H9 (cell line): ENCODE measurements around the gene EFNB2. TPM values are rescaled to one million over a fixed set of nuclear protein-coding genes. Genes with fewer than 3 reads are reported as not detected.

ENCODE experiments used
- DNase-seq: peaks from one replicate; pipeline ENCODE4 v3.0.0-alpha.2; 2017
- H2AFZ ChIP-seq: one replicate; pipeline ENCODE4 v1.6.1; 2013; ENCODE audit warnings: mild to moderate bottlenecking, low read length, control low read depth, moderate library complexity
- H2AK5ac ChIP-seq: 2 replicates; pipeline ENCODE4 v1.6.1; 2013; ENCODE audit warnings: low read length, control low read depth, mixed read lengths; ENCODE audit not compliant: insufficient read length
- H2BK120ac ChIP-seq: one replicate; pipeline ENCODE4 v1.6.1; 2013; ENCODE audit warnings: low read depth, mild to moderate bottlenecking, low read length, control low read depth, inconsistent platforms; ENCODE audit not compliant: poor library complexity, severe bottlenecking
- H2BK12ac ChIP-seq: 2 replicates; pipeline ENCODE4 v1.6.1; 2013; ENCODE audit warnings: low read length, control low read depth, mixed read lengths, low read depth; ENCODE audit not compliant: insufficient read length
- H2BK15ac ChIP-seq: 2 replicates; pipeline ENCODE4 v1.6.1; 2013; ENCODE audit warnings: low read depth, low read length, control low read depth
- H2BK20ac ChIP-seq: one replicate; pipeline ENCODE4 v1.6.1; 2013; ENCODE audit warnings: low read depth, mild to moderate bottlenecking, low read length, control low read depth, inconsistent platforms; ENCODE audit not compliant: poor library complexity, severe bottlenecking
- H2BK5ac ChIP-seq: 2 replicates; pipeline ENCODE4 v1.6.1; 2013; ENCODE audit warnings: low read length, control low read depth, mixed read lengths; ENCODE audit not compliant: insufficient read length
- H3K14ac ChIP-seq: 2 replicates; pipeline ENCODE4 v1.6.1; 2013; ENCODE audit warnings: low read length, control low read depth; ENCODE audit not compliant: insufficient read depth
- H3K18ac ChIP-seq: 2 replicates; pipeline ENCODE4 v1.6.1; 2013; ENCODE audit warnings: low read depth, mild to moderate bottlenecking, mixed read lengths, low read length, control low read depth; ENCODE audit not compliant: insufficient read length
- H3K23ac ChIP-seq: 2 replicates; pipeline ENCODE4 v1.6.1; 2013; ENCODE audit warnings: low read length, control low read depth, mixed read lengths, low read depth; ENCODE audit not compliant: insufficient read length
- H3K23me2 ChIP-seq: 2 replicates; pipeline ENCODE4 v1.6.1; 2013; ENCODE audit warnings: low read depth, mild to moderate bottlenecking, mixed read lengths, low read length, control low read depth; ENCODE audit not compliant: insufficient read length, poor library complexity, severe bottlenecking
- H3K27ac ChIP-seq: 2 replicates; pipeline ENCODE4 v1.5.1; 2013; ENCODE audit warnings: low read length, control low read depth, mixed read lengths, low read depth; ENCODE audit not compliant: insufficient read length
- H3K27me3 ChIP-seq: 2 replicates; pipeline ENCODE4 v1.6.1; 2013; ENCODE audit warnings: low read length, control low read depth, inconsistent platforms; ENCODE audit not compliant: insufficient read depth
- H3K4ac ChIP-seq: 2 replicates; pipeline ENCODE4 v1.6.1; 2013; ENCODE audit warnings: low read depth, mild to moderate bottlenecking, control low read depth, inconsistent platforms, low read length, moderate library complexity
- H3K4me1 ChIP-seq: 2 replicates; pipeline ENCODE4 v1.6.1; 2013; ENCODE audit warnings: low read length, control low read depth, inconsistent platforms; ENCODE audit not compliant: insufficient read depth
- H3K4me2 ChIP-seq: 2 replicates; pipeline ENCODE4 v1.6.1; 2013; ENCODE audit warnings: low read length, control low read depth, mixed read lengths; ENCODE audit not compliant: insufficient read length, insufficient read depth
- H3K56ac ChIP-seq: 2 replicates; pipeline ENCODE4 v1.6.1; 2013; ENCODE audit warnings: low read depth, mild to moderate bottlenecking, mixed read lengths, low read length, control low read depth; ENCODE audit not compliant: insufficient read length
- H3K79me1 ChIP-seq: 2 replicates; pipeline ENCODE4 v1.6.1; 2013; ENCODE audit warnings: low read depth, mild to moderate bottlenecking, moderate library complexity, low read length, control low read depth, inconsistent platforms; ENCODE audit not compliant: insufficient read depth, poor library complexity, severe bottlenecking
- H3K79me2 ChIP-seq: 2 replicates; pipeline ENCODE4 v1.6.1; 2013; ENCODE audit warnings: low read length, control low read depth, inconsistent platforms; ENCODE audit not compliant: insufficient read depth
- H3K9ac ChIP-seq: 2 replicates; pipeline ENCODE4 v1.6.1; 2013; ENCODE audit warnings: low read length, control low read depth, mixed read lengths; ENCODE audit not compliant: insufficient read length; ENCODE audit errors: extremely low read depth
- H3K9me3 ChIP-seq: one replicate; pipeline ENCODE4 v1.6.1; 2013; ENCODE audit warnings: low read depth, low read length, inconsistent platforms; ENCODE audit not compliant: control insufficient read depth
- H3T11ph ChIP-seq: one replicate; pipeline ENCODE4 v1.6.1; 2013; ENCODE audit warnings: mild to moderate bottlenecking, low read length, control low read depth, inconsistent platforms
- H4K20me1 ChIP-seq: one replicate; pipeline ENCODE4 v1.6.1; 2013; ENCODE audit not compliant: control insufficient read depth, insufficient read length, insufficient read depth
- H4K5ac ChIP-seq: 2 replicates; pipeline ENCODE4 v1.6.1; 2013; ENCODE audit warnings: low read depth, mild to moderate bottlenecking, mixed read lengths, low read length, control low read depth; ENCODE audit not compliant: insufficient read length
- H4K8ac ChIP-seq: replicated peaks from 2 replicates; pipeline ENCODE4 v1.6.1; 2013; ENCODE audit warnings: low read length, control low read depth, mixed read lengths, low read depth; ENCODE audit not compliant: insufficient read length
- H4K91ac ChIP-seq: 2 replicates; pipeline ENCODE4 v1.6.1; 2013; ENCODE audit warnings: low read depth, mild to moderate bottlenecking, moderate library complexity, mixed read lengths, low read length, control low read depth; ENCODE audit not compliant: insufficient read length
- H3K27ac Mint-ChIP-seq, 3 experiments: 2 replicates in 2 of 3; 3 replicates in 1 of 3; pipeline ENCODE4 v1.8.0; 2020 to 2021; ENCODE audit warnings: mixed read lengths in 3 of 3, mild to moderate bottlenecking in 1 of 3, moderate library complexity in 1 of 3
- H3K27me3 Mint-ChIP-seq: 2 replicates; pipeline ENCODE4 v1.8.0; 2021; ENCODE audit warnings: low read depth, mild to moderate bottlenecking, moderate library complexity, mixed read lengths
- H3K36me3 Mint-ChIP-seq, 3 experiments: 2 replicates in 2 of 3; 3 replicates in 1 of 3; pipeline ENCODE4 v1.8.0; 2020 to 2021; ENCODE audit warnings: low read depth in 3 of 3, mixed read lengths in 3 of 3; ENCODE audit not compliant: insufficient read depth in 1 of 3
- H3K4me1 Mint-ChIP-seq, 2 experiments: 2 replicates each; pipeline ENCODE4 v1.8.0; 2020; ENCODE audit warnings: mixed read lengths in 2 of 2
- H3K4me3 Mint-ChIP-seq, 2 experiments: 2 replicates in 1 of 2; 3 replicates in 1 of 2; pipeline ENCODE4 v1.8.0; 2020 to 2021; ENCODE audit warnings: mild to moderate bottlenecking in 2 of 2, mixed read lengths in 2 of 2, moderate library complexity in 1 of 2
- H3K9me3 Mint-ChIP-seq, 2 experiments: 2 replicates in 1 of 2; 3 replicates in 1 of 2; pipeline ENCODE4 v1.8.0; 2020; ENCODE audit warnings: mild to moderate bottlenecking in 2 of 2, mixed read lengths in 2 of 2, moderate library complexity in 1 of 2
- CTCF ChIP-seq: fragments of 200-600 bp; sonication (generic); conservative IDR thresholded peaks from 3 replicates; pipeline ENCODE4 v1.8.0; 2021; ENCODE audit warnings: antibody characterized with exemption, mild to moderate bottlenecking
- WGBS: extraction: QIAGEN DNeasy Blood & Tissue Kit; methylation state at CpG from one replicate; pipeline ENCODE4 v1.1.7; 2013; ENCODE audit warnings: missing lambda C conversion rate, low lambda C conversion rate, mixed read lengths; ENCODE audit not compliant: insufficient read length; ENCODE audit errors: extremely low coverage; 5-methylcytosine and 5-hydroxymethylcytosine counted together
- total RNA-seq: library from RNA; stranded (reverse); gene quantifications from 2 replicates; pipeline ENCODE4 v1.2.1, GENCODE V29; 2021

The EFNB2 gene
- total RNA-seq, 1 experiment from 2014 or later: 12.7 TPM

- no CpG with 5 or more reads among the region's 7 CpGs for WGBS
- Histone ChIP-seq H3K9ac (no peak overlapping the region), H2BK12ac (no peak overlapping the region), H2BK5ac (no peak overlapping the region), H3K14ac (no peak overlapping the region), H2BK20ac (no peak overlapping the region), H3K9me3 (no peaks in the 10 kb centered on the region), H2BK15ac (no peak overlapping the region), H3K79me2 (peaks cover 7% of the 10 kb centered on the region; the same call in 1 of the 2 replicates), H4K20me1 (no peaks in the 10 kb centered on the region), H3K27ac (no peak overlapping the region), H3K23me2 (peaks cover 8% of the 10 kb centered on the region), H3K18ac (no peak overlapping the region), H3K4me2 (no peak overlapping the region), H2AFZ (no peak overlapping the region), H3K4ac (no peak overlapping the region), H2AK5ac (no peak overlapping the region), H4K5ac (no peak overlapping the region), H4K8ac (no peak overlapping the region), H3K23ac (no peak overlapping the region), H3K4me1 (peaks cover 31% of the 10 kb centered on the region), H3K79me1 (no peaks in the 10 kb centered on the region), H3K56ac (no peak overlapping the region), H3K27me3 (peaks cover 4% of the 10 kb centered on the region; the same call in 1 of the 2 replicates), H2BK120ac (peak overlapping the region; percentile 63), H3T11ph (no peak overlapping the region), H4K91ac (no peak overlapping the region)
- Mint-ChIP-seq H3K36me3 (no peaks in the 10 kb centered on the region), H3K27ac (peak overlapping the region; percentile 24 to 82 (median 25); a peak in 4 of 7 replicates), H3K27me3 (peaks cover 36% of the 10 kb centered on the region), H3K9me3 (no peaks in the 10 kb centered on the region; a peak in 1 of 5 replicates), H3K4me3 (peak overlapping the region in 1 of 2 experiments; percentile 8; a peak in 2 of 5 replicates), H3K4me1 (peaks cover 82 to 85% of the 10 kb centered on the region in 2 experiments)
- no peak for TF ChIP-seq CTCF
- DNase-seq: no peak
These were observed 6.6 kb downstream of the EFNB2 start for GRCh38 chr13:106528718-106529414.
